NCI-H774 (cell line): ENCODE results near the gene PRSS57.

Source experiments
- DNase-seq: peaks from one replicate; lab custom pipeline; 2025; lab: John Stamatoyannopoulos, UW

PRSS57 gene

GRCh38 chr19:638906-639252 is 56.4 kb downstream of the PRSS57 start:
- no peak for DNase-seq
